ENCODE measurements around the gene ST6GALNAC3. TPM values are rescaled to one million over a fixed set of nuclear protein-coding genes. Genes with fewer than 3 reads are reported as not detected.

ST6GALNAC3 gene
- total RNA-seq, 1 experiment from 2014 or later = 2.2 TPM

GRCh38 chr1:76343356-76343755 is 268.8 kb downstream of the ST6GALNAC3 start:
- TF ChIP-seq EGR1 (IDR thresholded peaks at IDR 0.05; ENCODE audit: low read depth) (no peak), ZBTB33 (IDR thresholded peaks at IDR 0.05; ENCODE audit: extremely low read depth, insufficient replicate concordance, low read length) (no peak), JUND (IDR thresholded peaks at IDR 0.05) (no peak), TCF7L2 (IDR thresholded peaks at IDR 0.05; ENCODE audit: borderline replicate concordance, extremely low read depth, insufficient read depth, insufficient read length) (no peak), SRF (IDR thresholded peaks at IDR 0.05; ENCODE audit: low read depth) (no peak), POLR2A (IDR thresholded peaks at IDR 0.05; ENCODE audit: borderline replicate concordance, extremely low read depth, insufficient read depth, insufficient read length) (no peak), RAD21 (IDR thresholded peaks at IDR 0.05; ENCODE audit: low read depth) (no peak), CEBPB (IDR thresholded peaks at IDR 0.05; ENCODE audit: low read depth) (no peak), EZH2phosphoT487 (IDR thresholded peaks at IDR 0.05; ENCODE audit: borderline replicate concordance) (no peak), POLR2AphosphoS5 (IDR thresholded peaks at IDR 0.05; ENCODE audit: low read depth, low read length) (no peak), ELF1 (IDR thresholded peaks at IDR 0.05; ENCODE audit: borderline replicate concordance, low read depth) (no peak), CTCF (IDR thresholded peaks at IDR 0.05 in 2 of 3, conservative IDR thresholded peaks at IDR 0.05 in 1 of 3; ENCODE audit: borderline replicate concordance in 1 of 3, insufficient read depth in 1 of 3, low read depth in 2 of 3, low read length in 2 of 3) (no peak), CBX3 (IDR thresholded peaks at IDR 0.05; ENCODE audit: low read depth) (no peak), SIN3A (IDR thresholded peaks at IDR 0.05; ENCODE audit: low read depth) (no peak)
- TF ChIP-seq, protein P1, sequence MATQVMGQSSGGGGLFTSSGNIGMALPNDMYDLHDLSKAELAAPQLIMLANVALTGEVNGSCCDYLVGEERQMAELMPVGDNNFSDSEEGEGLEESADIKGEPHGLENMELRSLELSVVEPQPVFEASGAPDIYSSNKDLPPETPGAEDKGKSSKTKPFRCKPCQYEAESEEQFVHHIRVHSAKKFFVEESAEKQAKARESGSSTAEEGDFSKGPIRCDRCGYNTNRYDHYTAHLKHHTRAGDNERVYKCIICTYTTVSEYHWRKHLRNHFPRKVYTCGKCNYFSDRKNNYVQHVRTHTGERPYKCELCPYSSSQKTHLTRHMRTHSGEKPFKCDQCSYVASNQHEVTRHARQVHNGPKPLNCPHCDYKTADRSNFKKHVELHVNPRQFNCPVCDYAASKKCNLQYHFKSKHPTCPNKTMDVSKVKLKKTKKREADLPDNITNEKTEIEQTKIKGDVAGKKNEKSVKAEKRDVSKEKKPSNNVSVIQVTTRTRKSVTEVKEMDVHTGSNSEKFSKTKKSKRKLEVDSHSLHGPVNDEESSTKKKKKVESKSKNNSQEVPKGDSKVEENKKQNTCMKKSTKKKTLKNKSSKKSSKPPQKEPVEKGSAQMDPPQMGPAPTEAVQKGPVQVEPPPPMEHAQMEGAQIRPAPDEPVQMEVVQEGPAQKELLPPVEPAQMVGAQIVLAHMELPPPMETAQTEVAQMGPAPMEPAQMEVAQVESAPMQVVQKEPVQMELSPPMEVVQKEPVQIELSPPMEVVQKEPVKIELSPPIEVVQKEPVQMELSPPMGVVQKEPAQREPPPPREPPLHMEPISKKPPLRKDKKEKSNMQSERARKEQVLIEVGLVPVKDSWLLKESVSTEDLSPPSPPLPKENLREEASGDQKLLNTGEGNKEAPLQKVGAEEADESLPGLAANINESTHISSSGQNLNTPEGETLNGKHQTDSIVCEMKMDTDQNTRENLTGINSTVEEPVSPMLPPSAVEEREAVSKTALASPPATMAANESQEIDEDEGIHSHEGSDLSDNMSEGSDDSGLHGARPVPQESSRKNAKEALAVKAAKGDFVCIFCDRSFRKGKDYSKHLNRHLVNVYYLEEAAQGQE (IDR thresholded peaks at IDR 0.05; ENCODE audit: low read depth) = no peak
- TF ChIP-seq, protein P2, sequence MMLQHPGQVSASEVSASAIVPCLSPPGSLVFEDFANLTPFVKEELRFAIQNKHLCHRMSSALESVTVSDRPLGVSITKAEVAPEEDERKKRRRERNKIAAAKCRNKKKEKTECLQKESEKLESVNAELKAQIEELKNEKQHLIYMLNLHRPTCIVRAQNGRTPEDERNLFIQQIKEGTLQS (IDR thresholded peaks at IDR 0.05) = no peak
- Histone ChIP-seq H3K4me2 (ENCODE audit: low read length) (no peak overlapping the region), H2AFZ (ENCODE audit: low read depth, low read length, poor library complexity, severe bottlenecking) (no peak overlapping the region), H3K9me2 (ENCODE audit: insufficient read depth) (no peaks in the 10 kb centered on the region), H3K4me1 (ENCODE audit: control insufficient read depth in 1 of 2, insufficient read depth in 2 of 2, low read length in 2 of 2) (no peaks in the 10 kb centered on the region), H3K4me3 (replicated peaks in 1 of 2; ENCODE audit: low read depth in 1 of 2, low read length in 2 of 2) (no peak overlapping the region), H3K27ac (ENCODE audit: low read depth, low read length) (no peak overlapping the region), H3K36me3 (ENCODE audit: control insufficient read depth in 1 of 2, insufficient read depth in 2 of 2, low read length in 2 of 2) (no peaks in the 10 kb centered on the region), H3K9me3 (ENCODE audit: control insufficient read depth in 1 of 2, insufficient read depth in 1 of 2, low read depth in 1 of 2, low read length in 2 of 2) (no peaks in the 10 kb centered on the region), H3K9ac (ENCODE audit: low read length) (no peak overlapping the region), H3K27me3 (ENCODE audit: insufficient read depth, low read length) (no peaks in the 10 kb centered on the region), H3K79me2 (ENCODE audit: insufficient read depth, low read length) (no peaks in the 10 kb centered on the region), H4K20me1 (ENCODE audit: insufficient read depth) (no peaks in the 10 kb centered on the region)
- ATAC-seq (no peak), DNase-seq (ENCODE audit: low read depth, low spot score) (no peak)
- RAD21 ChIA-PET (ENCODE audit: low non-redundant PET in 1 of 2, low total read pairs in 2 of 2, uncharacterized antibody in 2 of 2, unreplicated experiment in 2 of 2) = no interaction called here
- CTCF ChIA-PET = no interaction called here
- POLR2A ChIA-PET = no interaction called here
- BruUV-seq (replicated peaks) = no TSS peak
- intact Hi-C loops (cut with micrococcal nuclease) = no loop called here

Measured in HCT116 (cell line).